RWPE2 (cell line): Measurements from ENCODE around the gene TEX50.
"Not testable (repeated sequence)": the region's sequence is repeated elsewhere in the genome, so short reads cannot be mapped to it uniquely, and the experiment has no call there.

Experiments
- ATAC-seq: fragments of 200-7000 bp; cut with Tn5 transposase; 3 replicates; pipeline ENCODE4 v1.9.1; 2021; ENCODE audit warnings: low read depth
- DNase-seq: peaks from one replicate; pipeline ENCODE4 v3.0.0-alpha.2; 2020; ENCODE audit warnings: low spot score
- H3K27ac ChIP-seq: fragments of 450-650 bp; 2 replicates; pipeline ENCODE4 v1.5.1; 2017; ENCODE audit warnings: mild to moderate bottlenecking; ENCODE audit not compliant: poor library complexity, severe bottlenecking
- H3K27me3 ChIP-seq: fragments of 250-450 bp; sonication (Bioruptor Pico); 2 replicates; pipeline ENCODE4 v1.5.1; 2021; ENCODE audit warnings: mild to moderate bottlenecking, moderate library complexity; ENCODE audit not compliant: insufficient read depth, poor library complexity, severe bottlenecking
- H3K36me3 ChIP-seq: fragments of 250-450 bp; sonication (Bioruptor Pico); 2 replicates; pipeline ENCODE4 v1.5.1; 2020; ENCODE audit warnings: low read depth, mild to moderate bottlenecking, moderate library complexity
- H3K4me1 ChIP-seq: fragments of 250-450 bp; sonication (Bioruptor Pico); 2 replicates; pipeline ENCODE4 v1.5.1; 2021; ENCODE audit warnings: mild to moderate bottlenecking, moderate library complexity; ENCODE audit not compliant: insufficient read depth, poor library complexity, severe bottlenecking
- H3K4me3 ChIP-seq: fragments of 250-450 bp; sonication (Bioruptor Pico); 2 replicates; pipeline ENCODE4 v1.5.1; 2021; ENCODE audit warnings: mild to moderate bottlenecking, moderate library complexity; ENCODE audit not compliant: severe bottlenecking
- H3K9me3 ChIP-seq: fragments of 250-450 bp; sonication (Bioruptor Pico); 2 replicates; pipeline ENCODE4 v1.5.1; 2021; ENCODE audit warnings: mild to moderate bottlenecking, moderate library complexity; ENCODE audit not compliant: severe bottlenecking
- TF ChIP-seq, protein P1 (sequence below): fragments of 450-650 bp; IDR thresholded peaks from one replicate; pipeline ENCODE4 v1.5.1; 2017; ENCODE audit warnings: mild to moderate bottlenecking, moderate library complexity; ENCODE audit not compliant: poor library complexity, severe bottlenecking

Gene TEX50

GRCh38 chr1:173628888-173629287, 6.2 kb upstream of the TEX50 start:
- no peaks in the 10 kb centered on the region for H3K27me3 ChIP-seq
- H3K36me3 ChIP-seq, result no peaks in the 10 kb centered on the region
- TF ChIP-seq, protein P1, sequence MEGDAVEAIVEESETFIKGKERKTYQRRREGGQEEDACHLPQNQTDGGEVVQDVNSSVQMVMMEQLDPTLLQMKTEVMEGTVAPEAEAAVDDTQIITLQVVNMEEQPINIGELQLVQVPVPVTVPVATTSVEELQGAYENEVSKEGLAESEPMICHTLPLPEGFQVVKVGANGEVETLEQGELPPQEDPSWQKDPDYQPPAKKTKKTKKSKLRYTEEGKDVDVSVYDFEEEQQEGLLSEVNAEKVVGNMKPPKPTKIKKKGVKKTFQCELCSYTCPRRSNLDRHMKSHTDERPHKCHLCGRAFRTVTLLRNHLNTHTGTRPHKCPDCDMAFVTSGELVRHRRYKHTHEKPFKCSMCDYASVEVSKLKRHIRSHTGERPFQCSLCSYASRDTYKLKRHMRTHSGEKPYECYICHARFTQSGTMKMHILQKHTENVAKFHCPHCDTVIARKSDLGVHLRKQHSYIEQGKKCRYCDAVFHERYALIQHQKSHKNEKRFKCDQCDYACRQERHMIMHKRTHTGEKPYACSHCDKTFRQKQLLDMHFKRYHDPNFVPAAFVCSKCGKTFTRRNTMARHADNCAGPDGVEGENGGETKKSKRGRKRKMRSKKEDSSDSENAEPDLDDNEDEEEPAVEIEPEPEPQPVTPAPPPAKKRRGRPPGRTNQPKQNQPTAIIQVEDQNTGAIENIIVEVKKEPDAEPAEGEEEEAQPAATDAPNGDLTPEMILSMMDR, result no peak
- no peak overlapping the region for H3K27ac ChIP-seq
- no peak overlapping the region for H3K4me3 ChIP-seq
- H3K9me3 ChIP-seq, result no peaks in the 10 kb centered on the region
- DNase-seq (no peak), ATAC-seq (no peak)
- no peaks in the 10 kb centered on the region for H3K4me1 ChIP-seq

DNA sequence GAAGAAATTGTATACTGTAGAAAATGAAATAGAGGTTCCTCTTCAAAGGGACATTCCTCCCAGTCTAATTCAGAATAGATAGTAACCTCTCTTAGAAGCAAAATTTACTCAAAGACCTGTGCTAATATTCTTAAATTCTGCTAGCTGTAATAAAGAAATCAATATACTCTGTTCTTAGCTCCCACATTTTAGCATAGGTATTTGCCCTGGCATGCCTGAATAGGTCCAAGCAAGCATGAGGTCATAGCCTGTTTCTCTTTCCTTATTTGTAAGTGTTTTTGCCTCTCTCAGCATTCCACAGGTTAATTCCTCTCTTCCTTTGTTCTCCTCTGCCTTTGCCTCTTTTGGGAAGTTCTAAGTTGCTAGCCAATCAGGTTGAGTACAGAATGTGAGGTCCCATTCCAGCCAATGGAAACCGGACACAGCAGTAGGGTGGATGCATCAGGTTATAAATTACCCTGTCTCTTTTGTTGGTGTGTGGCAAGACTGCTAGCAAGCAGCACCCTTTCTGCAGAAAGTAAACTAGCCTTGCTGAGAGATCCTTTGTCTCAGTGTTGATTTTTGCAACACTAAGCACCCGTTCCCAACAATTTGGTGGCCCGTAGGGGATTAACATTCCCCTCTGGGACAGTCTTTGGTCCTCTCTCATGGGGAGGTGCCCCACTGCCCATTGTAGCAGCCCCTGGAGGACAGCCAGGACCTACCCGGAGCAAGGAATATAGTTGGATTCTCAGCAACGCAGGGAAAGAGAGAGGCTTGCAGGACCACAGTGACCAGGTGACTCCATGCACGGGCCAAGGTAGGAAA, 2.3 kb downstream of the TEX50 start:
- not testable (repeated sequence) for H3K9me3 ChIP-seq, H3K4me1 ChIP-seq, DNase-seq, H3K4me3 ChIP-seq, H3K27ac ChIP-seq, ATAC-seq, H3K36me3 ChIP-seq, H3K27me3 ChIP-seq

GRCh38 chr1:173638043-173639021, 3.2 kb downstream of the TEX50 start:
- Histone ChIP-seq H3K4me3 (no peak overlapping the region), H3K27me3 (no peaks in the 10 kb centered on the region), H3K9me3 (no peaks in the 10 kb centered on the region), H3K27ac (no peak overlapping the region), H3K4me1 (peaks cover 9% of the 10 kb centered on the region), H3K36me3 (no peaks in the 10 kb centered on the region)
- TF ChIP-seq, protein P1, result no peak
- DNase-seq (no peak), ATAC-seq (no peak)

DNA sequence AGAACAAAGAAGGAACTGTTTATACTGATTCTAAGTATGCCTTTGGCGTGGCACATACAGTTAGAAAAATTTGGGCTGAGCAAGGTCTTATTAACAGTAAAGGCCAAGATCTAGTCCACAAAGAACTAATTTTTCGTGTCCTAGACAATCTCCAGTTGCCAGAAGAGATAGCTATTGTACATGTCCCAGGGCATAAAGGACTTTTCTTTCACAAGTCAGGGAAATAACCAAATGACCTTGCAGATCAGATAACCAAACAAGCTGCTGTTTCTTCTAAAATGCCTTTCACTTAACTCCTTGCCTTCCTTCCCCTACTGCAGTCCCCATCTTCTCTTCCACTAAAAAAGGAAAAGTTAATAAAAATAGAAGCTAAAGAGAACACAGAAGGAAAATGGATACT, 4.0 kb downstream of the TEX50 start:
- ATAC-seq (no peak), DNase-seq (no peak)
- TF ChIP-seq, protein P1, result no peak
- H3K4me1 ChIP-seq, result peaks cover 9% of the 10 kb centered on the region
- no peak overlapping the region for H3K27ac ChIP-seq
- H3K9me3 ChIP-seq, result no peaks in the 10 kb centered on the region
- H3K27me3 ChIP-seq, result no peaks in the 10 kb centered on the region
- H3K36me3 ChIP-seq, result no peaks in the 10 kb centered on the region
- H3K4me3 ChIP-seq, result no peak overlapping the region

DNA sequence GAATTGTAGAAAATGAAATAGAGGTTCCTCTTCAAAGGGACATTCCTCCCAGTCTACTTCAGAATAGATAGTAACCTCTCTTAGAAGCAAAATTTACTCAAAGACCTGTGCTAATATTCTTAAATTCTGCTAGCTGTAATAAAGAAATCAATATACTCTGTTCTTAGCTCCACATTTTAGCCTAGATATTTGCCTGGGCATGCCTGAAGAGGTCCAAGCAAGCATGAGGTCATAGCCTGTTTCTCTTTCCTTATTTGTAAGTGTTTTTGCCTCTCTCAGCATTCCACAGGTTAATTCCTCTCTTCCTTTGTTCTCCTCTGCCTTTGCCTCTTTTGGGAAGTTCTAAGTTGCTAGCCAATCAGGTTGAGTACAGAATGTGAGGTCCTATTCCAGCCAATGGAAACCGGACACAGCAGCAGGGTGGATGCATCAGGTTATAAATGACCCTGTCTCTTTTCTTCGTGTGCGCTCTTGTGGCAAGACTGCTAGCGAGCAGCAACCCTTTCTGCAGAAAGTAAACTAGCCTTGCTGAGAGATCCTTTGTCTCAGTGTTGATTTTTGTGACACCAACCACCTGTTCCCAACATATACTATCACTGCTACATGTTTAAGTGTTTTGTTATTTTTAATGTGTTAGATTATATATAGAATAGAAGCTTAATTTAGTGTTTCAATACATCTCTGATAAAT, 7.5 kb downstream of the TEX50 start:
- peak overlapping the region; percentile 12 for H3K27ac ChIP-seq
- 0 out of 3 replicates have a peak, but pooled peaks have one; percentile 51 for ATAC-seq
- H3K9me3 ChIP-seq, H3K36me3 ChIP-seq, H3K27me3 ChIP-seq, H3K4me3 ChIP-seq, H3K4me1 ChIP-seq, DNase-seq: not testable (repeated sequence)
